Fibroblast of skin of right biceps (primary cell): ENCODE results near the gene ADIPOR2.

Source experiments
- DNase-seq: peaks from one replicate; pipeline ENCODE4 v3.0.0-alpha.2; 2013

ADIPOR2 gene, protein sequence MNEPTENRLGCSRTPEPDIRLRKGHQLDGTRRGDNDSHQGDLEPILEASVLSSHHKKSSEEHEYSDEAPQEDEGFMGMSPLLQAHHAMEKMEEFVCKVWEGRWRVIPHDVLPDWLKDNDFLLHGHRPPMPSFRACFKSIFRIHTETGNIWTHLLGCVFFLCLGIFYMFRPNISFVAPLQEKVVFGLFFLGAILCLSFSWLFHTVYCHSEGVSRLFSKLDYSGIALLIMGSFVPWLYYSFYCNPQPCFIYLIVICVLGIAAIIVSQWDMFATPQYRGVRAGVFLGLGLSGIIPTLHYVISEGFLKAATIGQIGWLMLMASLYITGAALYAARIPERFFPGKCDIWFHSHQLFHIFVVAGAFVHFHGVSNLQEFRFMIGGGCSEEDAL

DNA sequence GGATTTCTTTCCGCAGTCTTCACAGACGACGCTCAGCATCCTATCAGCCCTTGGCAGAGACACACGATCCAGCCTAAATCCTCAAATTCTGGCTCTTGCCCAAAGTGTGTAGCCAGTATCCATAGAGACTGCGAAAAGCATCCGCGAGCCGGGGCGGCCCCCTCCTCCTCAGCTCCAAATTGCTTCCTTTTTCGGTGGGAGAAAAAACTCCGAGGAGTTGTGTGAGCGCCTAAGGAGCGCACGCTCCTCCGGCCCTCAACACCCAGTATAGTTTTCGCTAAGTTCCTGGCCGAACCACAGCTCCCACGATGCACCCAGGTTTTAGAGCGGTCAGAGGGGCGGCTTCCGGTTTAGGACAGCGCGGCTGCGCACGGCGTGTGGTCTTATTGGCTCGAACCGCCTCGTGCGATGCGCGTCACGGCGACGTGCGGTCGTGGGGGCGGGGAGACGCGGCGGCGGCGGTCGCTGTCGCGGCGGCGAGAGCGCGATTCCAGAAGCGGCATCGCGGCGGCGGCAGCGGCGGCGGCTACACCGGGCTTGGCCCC, at the start of gene ADIPOR2:
Gene ADIPOR2, plus strand, starts transcription at position 493 of the 545 bp plus-strand sequence. CDS start 63,274 bp downstream, outside the sequence.
- peak; percentile 98 for DNase-seq

DNA sequence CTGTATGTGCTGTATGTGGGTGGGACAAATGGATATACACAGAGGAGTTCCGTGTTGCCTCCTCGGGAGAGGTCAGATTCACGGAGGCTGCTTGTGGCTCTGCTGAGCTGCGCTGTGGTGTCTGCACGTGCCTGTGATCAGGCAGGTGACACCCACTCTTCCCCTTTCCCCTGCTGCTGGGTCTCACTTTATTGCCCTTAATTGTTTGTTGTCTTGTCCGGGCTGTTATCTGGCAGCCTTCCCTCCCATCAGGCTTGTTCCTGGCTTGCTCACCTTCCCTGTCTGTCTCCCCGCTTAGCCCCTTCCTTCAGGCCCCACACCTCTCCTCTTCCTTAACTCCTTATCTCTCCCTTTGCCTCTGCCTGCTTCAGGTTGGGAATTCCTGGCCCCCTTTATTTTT, 48.4 kb upstream of the ADIPOR2 start:
- DNase-seq = no peak

DNA sequence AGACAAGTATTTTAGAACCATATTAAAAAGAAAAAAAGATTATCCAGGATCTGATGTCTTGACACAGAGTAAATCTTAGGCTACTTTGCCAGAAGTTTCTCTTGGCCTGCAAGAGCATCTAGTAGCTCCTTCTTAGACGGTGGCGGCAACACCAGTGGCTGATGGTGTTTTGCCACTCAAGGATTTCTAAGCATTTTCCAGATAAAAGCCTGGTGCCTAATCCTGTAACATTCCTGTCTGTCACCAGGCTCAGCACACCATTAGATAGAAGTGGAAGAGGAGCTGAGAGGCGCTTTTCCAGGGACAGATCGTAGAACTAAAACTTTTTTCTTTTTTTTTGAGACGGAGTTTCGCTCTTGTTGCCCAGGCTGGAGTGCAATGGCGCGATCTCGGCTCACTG, 47.8 kb upstream of the ADIPOR2 start:
- no peak for DNase-seq

DNA sequence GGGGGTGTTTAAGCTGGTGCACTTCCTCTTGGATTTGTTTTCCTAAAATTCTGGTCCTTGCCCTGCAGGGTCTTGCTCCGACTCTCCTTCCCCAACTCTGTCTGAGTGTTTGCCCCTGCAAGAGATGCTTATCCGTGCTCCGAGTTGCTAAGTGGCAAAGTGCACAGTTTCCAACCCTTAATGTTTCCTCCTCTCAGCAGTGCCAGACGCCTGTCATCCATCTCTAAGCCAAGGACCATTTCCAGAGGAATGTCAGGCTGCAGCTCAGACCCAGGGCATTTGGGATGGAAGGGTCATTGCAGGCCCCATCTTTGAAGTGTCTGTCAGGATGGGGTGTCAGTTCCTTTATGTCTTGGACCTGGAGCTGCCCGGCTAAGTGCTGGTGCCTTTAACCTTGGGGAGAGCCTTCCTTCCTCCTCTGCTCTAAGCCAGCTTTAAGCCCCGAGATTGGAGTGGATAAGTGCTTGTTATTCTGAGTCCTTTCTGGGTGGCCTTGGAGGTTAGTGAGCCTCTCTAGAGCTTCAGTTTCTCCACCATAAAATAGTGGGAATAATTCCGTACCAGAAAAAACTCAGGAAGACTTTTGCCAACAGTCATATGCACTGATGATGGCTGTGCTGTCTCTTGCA, 46.9 kb upstream of the ADIPOR2 start:
- DNase-seq = no peak

DNA sequence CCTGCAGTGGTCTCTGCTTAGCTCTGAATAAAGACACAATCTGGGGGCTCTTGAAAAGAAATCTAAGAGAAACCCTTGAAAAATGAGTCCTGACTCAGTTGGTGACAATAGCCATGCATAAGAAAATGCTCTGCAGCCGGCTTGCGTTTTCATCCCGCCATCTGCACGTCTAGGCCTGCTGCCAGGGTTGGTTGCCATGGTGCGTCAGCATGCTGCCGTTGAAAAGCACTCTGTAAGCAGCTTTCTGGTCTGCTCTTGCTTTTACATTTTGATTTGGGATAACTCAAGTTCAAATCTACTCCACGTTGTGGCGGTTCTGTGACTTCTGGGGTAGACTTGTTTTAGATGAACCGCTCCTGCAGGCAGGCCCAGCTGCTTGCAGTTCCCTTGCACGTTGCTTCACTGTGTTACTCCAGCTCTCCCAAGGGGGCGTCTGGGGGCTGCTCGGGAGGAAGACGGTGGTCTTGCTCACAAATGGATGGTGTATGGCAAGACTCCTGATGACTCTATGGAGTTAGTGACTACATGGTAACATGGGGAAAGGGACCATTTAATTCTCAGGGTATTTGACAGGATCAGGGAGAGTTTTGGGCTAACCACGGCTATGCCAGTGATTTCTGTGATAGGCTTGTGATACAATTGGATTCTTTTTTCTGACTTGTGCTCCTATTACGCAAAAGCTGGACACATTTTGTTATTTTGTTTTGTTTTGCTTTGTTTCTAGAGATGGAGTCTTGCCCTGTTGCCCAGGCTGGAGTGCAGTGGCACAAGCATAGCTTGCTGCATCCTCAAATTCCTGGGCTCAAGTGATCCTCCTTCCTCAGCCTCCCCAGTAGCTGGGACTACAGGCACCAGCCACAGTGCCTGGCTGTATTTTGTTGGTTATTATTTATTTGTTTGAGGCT, 46.1 kb upstream of the ADIPOR2 start:
- peak; percentile 80 for DNase-seq

DNA sequence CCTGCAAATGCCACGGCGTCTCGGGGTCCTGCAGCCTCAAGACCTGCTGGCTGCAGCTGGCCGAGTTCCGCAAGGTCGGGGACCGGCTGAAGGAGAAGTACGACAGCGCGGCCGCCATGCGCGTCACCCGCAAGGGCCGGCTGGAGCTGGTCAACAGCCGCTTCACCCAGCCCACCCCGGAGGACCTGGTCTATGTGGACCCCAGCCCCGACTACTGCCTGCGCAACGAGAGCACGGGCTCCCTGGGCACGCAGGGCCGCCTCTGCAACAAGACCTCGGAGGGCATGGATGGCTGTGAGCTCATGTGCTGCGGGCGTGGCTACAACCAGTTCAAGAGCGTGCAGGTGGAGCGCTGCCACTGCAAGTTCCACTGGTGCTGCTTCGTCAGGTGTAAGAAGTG, 45.1 kb upstream of the ADIPOR2 start:
- DNase-seq = no peak

DNA sequence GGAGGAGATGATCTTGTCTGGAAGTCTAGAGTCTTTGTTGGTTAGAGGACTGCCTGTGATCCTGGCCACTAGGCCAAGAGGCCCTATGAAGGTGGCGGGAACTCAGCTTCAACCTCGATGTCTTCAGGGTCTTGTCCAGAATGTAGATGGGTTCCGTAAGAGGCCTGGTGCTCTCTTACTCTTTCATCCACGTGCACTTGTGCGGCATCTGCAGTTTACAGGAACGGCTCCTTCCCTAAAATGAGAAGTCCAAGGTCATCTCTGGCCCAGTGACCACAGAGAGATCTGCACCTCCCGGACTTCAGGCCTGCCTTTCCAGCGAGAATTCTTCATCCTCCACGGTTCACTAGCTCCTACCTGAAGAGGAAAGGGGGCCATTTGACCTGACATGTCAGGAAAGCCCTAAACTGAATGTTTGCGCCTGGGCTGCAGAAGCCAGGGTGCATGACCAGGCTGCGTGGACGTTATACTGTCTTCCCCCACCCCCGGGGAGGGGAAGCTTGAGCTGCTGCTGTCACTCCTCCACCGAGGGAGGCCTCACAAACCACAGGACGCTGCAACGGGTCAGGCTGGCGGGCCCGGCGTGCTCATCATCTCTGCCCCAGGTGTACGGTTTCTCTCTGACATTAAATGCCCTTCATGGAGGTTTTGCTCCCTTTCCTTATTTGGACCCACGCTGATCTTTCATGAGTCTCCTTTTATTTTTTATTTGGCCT, 44.1 kb upstream of the ADIPOR2 start:
- no peak for DNase-seq

DNA sequence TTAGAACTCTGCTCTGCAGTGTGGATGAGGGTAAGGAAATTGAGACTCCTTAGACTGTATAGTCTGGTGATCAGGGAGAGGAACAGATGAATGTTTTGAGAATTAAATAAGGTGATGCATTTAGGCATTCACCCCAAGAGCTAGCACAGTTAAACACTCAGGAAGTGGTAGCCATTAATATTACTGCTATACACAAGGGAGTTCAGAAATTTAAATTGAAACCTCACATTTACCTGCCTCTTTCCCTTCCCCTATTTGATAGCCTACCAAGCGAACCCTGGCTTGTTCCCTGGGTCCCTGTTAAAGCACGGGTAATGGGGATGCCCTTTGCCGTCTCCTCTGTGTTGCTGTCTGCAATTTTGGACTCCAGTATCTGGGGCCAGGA, 43.6 kb upstream of the ADIPOR2 start:
- DNase-seq = no peak

DNA sequence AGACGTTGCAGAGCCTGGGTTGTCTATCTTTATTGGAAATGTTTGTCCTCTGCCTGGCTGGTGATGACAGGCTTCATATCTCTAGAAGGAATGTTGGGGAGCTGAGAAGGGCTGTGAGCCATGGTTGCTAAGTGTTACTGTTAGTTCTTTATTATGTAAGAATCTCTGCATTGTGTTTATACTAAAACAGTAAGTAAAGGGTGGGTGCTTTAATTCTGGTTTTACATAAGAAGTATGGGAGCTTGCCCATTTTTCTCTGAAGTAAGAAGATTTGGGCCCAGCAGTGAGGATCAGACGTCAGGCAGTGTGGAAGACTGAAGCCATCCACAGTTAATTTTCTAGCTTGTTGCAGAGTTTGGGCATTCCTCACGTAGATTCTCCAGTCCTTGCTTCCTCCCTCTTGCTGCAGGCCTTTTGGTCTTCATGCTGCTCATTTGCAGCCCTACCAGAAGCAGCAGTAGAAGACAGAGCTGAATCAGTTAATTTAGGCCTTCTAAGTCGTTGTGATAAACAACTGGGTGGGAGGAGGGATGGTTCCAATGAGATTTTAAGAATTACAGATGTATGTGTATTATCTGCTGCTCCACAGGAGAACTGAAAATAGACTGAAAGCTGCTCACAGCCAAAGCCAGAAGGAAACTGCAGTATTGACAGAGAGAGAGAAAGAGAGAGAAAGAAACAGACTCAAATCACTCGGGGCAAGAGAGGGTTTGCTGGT, 40.5 kb upstream of the ADIPOR2 start:
- DNase-seq = peak; percentile 50

DNA sequence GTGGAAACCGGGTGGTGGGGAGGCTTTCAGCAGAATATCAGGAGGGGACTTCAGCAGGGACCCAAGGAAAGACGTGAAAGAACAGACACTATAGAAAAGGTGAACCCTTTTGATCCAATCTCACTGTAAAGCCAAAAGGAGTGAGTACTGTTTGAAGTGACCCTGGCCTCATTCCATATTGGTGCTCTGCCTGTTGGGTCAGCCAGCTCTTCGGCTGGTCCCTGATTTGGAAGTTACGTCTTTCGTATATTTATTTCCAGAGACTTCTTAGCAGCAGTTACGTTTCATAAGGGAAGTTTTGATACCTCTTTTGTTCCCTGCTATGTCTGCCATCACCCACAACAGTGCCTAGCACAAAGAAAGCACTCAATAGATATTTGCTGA, 39.9 kb upstream of the ADIPOR2 start:
- no peak for DNase-seq

DNA sequence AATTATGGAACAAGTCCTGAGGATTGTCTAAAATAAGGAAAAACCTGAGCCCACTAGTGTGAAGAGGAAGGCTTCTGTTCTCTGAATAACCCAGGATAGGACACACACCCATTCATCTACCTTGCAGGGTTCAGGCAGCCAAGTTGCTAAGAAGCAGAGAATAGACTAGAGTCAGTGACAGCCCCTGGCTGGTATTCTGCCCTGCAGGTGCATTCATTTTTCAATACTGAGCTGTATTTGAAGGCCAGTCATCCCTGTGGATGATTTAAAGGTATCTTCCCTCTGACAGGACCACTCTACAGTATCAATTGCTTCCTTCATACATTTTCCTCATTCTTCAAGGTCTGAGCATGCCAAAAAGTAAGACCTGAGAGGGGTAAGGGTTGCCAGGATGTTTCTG, 38.9 kb upstream of the ADIPOR2 start:
- no peak for DNase-seq

DNA sequence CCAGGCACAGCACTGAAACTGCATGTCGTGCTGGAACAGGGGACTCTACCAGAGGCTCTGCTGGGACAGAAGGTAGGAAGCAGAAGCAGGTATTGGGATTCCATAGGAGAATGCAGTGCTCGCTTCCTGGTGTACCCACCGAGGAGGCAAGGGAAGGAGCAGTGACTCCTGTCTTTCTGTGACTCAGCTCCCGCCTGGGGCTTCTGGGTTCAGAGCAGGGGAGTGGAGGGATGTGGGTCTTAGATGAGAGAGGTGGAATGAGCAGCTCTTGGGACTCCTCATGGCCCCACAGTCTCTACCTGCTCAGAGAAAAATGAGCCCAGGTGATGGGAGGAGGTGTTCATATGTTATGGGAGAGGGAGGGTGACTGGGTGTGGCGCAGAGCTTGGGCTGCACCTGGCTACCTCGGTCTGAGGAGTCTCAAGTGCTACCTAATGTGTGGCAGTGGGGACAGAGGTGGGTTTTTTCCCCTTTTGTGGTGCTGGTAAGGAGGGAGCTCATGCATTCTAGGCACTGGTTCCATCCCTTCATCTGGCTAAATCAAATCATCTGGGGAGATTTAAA, 35.6 kb upstream of the ADIPOR2 start:
- DNase-seq = no peak

DNA sequence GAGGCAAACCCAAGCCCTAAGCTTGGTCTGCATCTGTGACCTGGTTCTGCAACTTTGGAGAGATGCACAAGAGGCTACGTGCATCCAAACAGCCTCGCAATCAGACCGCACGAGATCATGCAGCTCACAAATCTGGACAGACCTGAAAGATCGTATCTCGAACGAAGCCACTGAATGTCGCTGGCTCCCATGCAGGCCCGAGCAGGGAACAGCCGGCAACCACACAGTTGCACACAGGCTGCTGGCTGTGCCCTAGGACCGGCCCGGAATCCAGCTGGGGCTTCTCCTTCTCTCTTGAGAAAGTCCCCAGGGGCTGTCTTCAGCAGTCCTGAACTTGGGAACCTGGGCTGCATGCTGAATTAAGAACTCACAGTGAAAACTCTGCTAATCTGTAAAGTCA, 34.0 kb upstream of the ADIPOR2 start:
- DNase-seq = no peak

DNA sequence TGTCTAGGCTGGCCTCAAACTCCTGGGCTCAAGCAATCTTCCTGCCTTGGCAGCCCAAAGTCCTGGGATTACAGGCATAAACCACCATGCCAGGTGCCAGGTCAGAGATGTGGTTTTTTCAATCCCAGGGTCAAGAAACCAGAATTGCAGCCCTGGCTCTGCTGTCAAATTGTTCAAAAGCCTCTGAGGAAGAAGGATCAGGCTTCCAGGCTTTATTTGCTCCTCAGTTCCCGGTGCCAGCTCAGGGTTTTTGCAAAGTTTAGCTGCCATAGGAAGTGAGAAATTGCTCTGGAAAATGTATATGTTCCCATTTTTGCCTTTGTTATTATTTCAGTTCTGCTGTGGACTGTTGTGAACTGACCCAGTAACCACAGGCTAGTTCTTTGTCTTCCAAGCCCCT, 33.2 kb upstream of the ADIPOR2 start:
- no peak for DNase-seq

DNA sequence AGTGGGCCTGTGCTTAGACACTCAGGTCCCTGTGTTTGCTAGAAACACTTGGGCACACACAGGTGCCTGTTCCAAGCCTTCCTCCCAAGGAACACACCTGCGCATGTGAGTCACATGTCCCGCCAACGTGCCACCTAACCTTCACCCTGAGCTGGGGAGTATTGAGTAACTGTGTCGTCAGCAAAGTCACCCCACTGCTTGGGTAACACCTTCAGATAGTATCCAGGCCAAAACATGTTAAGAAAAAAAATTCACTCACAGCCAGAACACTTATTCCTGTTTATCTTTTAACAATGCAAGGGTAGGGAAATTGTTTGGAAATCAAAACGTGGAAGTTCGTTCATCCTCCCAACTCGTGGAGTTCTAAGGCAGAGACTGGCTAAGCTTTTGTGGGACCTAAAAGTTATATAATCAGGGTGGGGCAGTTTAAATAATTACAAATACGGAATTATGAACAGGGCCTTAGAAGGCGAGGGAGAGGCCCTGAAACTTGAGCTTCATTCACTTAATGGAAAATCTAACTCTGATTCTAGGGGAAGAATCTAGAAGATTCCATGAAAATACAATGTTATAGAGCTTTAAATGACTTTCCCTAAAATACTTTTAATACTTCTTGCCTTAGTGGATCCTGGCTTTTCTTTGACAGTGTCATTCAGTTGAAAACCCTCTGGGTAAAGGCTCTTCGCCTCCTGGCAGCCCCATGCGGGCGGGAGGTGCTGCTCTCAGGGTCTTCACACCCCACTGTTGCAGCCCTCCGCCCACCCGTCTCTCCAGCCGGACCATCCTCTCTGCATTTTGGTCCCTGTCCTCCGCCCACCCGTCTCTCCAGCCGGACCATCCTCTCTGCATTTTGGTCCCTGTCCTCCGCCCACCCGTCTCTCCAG, 30.3 kb upstream of the ADIPOR2 start:
- DNase-seq = no peak

DNA sequence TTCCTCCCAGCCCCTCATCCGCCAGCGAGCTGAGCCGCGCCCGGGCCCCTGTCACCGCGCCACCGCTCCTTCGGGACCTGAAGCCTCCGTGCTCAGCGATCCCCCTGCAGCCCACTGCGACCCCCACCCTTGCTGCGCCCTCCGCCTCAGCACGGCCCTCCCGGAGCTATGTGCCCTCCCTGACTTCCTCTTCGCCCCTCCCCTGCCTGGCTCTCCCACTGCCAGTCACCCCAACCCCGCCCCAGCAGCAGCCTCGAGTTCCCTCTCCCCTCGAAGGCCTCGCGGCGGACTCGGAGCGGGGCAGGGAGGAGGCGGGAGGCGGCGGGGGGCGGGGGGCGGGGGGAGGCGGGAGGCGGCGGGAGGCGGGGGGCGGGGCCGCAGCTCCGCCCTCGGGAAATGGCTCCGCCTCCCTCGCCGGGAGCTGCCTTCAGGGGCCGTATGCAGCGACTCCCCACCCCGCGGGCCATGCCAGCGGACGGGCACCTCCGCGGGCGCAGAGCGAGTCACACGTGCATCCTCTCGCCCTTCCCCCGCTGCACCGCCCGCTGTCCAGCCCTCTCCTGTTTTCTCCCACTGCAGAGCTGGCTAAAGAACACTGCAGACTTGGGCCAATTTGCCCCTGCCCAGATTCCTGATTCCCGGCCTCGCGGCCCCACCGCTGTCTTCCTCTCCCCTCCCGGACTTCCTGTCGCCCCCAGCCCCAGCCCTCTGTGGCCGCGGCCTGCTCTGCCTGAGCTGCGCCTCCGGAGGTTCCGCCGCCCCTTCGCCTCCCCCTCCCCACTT, 29.1 kb upstream of the ADIPOR2 start:
- DNase-seq = peak; percentile 90

DNA sequence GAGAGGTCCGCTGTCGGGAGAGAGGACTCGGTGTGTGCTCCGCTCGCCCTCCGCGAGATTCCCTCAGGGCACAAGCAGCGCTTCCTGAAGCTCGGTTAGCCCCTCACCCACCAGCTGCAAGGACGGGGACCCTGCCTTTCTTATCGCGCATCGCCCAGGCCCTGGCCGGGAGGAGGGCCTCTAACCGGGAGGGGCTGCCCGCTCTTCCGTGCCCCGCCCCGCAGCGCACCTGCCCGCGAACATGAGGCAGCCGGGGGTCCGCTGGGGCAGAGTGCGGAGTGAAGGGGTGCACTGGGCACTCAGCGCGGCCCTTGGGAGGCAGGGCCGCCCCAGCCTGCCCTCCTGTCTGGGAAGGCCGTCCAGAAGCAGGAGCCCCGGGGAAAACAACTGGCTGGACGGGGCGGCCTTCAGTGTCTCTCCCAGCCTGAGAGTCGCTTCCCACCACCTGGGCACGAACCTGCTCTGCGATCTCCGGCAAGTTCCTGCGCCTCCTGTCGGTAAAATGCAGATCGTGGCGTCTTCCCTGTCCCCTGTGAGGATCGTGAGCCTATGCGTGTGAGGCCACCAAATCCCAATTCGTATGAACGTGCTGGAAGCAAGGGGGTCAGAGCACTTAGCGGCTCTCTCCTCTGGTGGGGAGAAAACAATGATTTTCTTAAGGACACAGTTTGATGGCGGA, 28.0 kb upstream of the ADIPOR2 start:
- DNase-seq = peak; percentile 48

DNA sequence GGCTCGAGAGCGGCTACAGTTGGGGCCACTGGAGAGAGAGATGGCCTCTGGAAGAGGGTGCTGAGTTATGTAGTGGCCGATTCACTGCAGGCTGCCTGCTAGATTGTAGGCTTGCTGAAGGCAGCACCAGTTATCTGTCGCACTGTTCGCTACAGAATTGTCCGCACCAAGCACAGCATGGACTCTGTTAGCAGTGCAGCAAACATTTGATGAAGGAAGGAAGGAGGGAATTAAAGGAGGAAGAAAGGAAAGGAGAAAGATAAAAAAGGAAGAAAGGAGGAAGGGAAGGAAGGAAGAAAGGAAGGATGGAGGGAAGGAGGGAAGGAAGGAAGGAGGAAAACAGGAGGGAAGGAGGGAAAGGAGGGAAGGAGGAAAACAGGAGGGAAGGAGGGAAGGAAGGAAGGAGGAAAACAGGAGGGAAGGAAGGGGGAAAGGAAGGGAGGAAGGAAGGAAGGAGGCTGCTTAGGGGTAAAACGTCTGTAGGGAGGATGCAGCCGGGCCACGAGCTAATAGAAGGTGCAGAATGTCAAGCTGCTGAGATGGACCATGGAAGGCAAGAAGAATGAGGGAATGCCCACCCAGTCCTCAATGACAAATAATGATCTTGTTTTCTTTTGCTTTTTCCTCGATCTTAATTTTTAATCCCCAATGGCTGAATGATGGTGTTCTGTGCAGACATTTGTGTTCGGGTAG, 27.3 kb upstream of the ADIPOR2 start:
- no peak for DNase-seq
